ENCODE measurements around the gene POU6F2.

The POU6F2 gene

DNA sequence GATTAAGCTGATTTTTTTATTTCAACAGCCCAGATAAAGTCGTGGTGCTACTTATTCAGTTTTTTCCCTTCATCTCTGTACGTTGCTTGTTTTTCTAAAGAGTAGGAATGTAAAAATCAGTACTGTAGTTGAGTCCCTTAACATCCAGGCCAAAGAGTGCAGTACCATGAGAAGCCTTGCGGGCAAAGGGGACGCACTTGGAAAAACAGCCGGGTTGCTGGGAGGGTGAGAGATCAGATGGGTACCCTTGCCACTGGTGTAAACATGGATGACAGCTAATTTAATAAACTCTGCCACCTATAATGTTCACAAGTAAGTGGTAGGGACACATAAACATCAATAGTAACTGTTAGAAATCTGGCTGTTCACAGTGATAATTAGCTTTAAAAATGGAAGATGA lies 175.9 kb downstream of the POU6F2 start:
- TF ChIP-seq, protein P1, sequence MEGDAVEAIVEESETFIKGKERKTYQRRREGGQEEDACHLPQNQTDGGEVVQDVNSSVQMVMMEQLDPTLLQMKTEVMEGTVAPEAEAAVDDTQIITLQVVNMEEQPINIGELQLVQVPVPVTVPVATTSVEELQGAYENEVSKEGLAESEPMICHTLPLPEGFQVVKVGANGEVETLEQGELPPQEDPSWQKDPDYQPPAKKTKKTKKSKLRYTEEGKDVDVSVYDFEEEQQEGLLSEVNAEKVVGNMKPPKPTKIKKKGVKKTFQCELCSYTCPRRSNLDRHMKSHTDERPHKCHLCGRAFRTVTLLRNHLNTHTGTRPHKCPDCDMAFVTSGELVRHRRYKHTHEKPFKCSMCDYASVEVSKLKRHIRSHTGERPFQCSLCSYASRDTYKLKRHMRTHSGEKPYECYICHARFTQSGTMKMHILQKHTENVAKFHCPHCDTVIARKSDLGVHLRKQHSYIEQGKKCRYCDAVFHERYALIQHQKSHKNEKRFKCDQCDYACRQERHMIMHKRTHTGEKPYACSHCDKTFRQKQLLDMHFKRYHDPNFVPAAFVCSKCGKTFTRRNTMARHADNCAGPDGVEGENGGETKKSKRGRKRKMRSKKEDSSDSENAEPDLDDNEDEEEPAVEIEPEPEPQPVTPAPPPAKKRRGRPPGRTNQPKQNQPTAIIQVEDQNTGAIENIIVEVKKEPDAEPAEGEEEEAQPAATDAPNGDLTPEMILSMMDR (IDR thresholded peaks at IDR 0.05): no peak
- TF ChIP-seq ZFX (IDR thresholded peaks at IDR 0.05; ENCODE audit: borderline replicate concordance): no peak

DNA sequence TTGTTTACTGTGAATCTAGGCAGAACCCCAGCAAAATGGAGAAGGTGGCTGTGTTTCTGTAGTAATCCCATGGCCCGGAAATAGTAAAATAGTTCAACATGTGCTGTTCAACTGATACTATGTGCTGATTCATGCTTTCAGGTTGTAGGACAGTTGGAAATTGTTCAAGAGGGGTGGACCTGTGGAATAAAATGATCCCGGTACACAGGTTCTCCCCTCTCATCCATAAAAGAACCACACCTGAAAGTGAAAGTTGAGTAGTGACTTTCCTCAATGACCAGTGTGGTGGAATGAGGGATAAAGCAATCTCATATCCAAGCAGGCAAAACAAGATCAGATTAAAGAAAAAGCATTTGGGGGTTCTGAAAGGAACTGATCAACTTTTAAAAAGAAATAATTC lies 177.1 kb downstream of the POU6F2 start:
- H3K27ac ChIP-seq: no peak overlapping the region
- TF ChIP-seq, protein P1 (IDR thresholded peaks at IDR 0.05): no peak
- no peak for TF ChIP-seq ZFX (IDR thresholded peaks at IDR 0.05; ENCODE audit: borderline replicate concordance)

More for the DNA sequence above, 175.9 kb downstream of the POU6F2 start:
- H3K27ac ChIP-seq: no peak overlapping the region

DNA sequence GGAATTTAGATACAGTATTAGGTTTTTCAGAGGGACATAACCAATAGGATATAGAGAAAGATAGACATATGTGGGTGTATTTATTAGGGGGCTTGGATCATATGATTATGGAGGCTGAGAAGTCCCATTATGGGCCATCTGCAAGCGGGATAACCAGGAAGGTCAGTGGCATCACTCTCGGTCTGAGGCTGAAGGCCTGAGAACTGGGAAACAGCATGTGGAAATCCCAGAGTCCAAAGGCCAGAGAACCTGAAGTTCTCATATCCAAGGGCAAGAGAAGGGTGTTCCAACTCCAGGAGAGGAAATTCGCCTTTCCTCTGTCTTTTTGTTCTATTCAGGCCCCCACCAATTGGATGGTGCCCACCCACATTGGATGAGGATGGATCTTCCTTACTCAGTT lies 180.7 kb downstream of the POU6F2 start:
- no peak overlapping the region for H3K27ac ChIP-seq
- no peak for TF ChIP-seq ZFX (IDR thresholded peaks at IDR 0.05; ENCODE audit: borderline replicate concordance)
- TF ChIP-seq, protein P1 (IDR thresholded peaks at IDR 0.05): no peak

DNA sequence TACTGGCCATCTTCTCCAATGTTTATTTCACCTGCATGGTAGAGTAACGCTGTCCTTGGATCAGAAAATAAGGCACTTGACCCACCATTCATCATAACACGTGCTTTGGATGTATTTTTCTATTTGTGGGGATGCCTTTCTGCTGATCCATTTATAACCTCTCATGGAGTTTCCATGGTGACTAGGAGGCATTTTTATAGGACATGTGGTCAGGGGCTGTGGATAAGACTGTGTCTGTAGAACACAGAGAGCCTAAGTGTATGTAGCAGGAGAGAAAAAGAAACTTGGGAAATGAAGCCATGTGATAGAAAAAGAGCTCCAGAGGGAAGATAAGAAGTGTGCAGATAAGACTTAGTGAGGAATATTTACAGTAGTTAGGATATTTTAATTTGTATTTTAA lies 184.2 kb downstream of the POU6F2 start:
- H3K27ac ChIP-seq: no peak overlapping the region
- TF ChIP-seq, protein P1 (IDR thresholded peaks at IDR 0.05): no peak
- no peak for TF ChIP-seq ZFX (IDR thresholded peaks at IDR 0.05; ENCODE audit: borderline replicate concordance)

DNA sequence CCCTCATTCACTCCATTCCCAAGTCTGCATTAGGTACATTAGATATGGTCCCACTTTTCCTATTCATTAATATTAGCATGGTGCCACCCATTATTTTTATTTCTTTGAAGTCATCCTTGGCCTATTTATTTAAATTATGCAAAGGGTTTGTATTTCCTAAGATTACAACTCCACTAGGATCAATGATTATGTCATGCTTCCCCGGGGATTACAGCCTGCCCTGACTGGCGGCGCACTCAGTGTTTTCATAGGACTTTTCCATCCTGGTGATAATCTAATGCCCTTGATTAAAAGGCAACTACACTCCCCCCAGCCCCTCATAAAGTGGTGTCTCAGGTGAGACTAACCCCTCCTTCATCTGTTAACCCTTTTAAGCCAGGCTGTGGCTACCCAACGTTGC lies 187.2 kb downstream of the POU6F2 start:
- TF ChIP-seq, protein P1 (IDR thresholded peaks at IDR 0.05): no peak
- TF ChIP-seq ZFX (IDR thresholded peaks at IDR 0.05; ENCODE audit: borderline replicate concordance): no peak
- H3K27ac ChIP-seq: no peak overlapping the region

DNA sequence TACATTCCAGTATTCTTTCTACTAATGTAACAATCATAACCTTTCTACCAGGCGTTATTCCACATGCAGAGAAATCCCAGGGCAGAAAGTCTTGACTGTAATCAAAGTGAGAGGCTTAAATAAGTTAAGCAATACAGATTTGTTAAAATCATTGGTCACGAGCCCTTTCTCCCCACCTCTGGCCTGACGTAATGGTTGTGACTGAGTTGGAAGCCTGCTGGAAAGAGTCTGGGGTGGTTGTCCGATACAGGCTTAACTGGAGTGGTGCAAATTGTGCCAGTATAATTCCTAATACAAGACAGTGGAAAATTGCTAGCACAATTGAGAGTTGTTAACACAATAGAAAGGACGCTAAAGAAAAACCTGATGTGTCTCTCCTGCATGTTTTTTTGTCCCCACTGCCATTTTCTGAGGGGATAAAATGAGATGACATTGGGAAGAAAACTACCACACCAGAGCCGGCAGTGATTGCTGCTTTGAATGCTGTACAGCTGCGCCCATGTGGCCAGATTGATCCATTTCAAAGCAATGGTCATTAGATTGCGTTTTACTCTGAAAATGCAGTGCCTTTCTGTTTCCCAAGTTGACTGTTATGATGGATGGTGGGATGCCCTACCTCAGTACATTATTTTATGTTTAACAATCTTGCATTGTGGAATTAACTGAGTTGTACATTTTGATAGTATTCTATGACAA lies 190.8 kb downstream of the POU6F2 start:
- no peak overlapping the region for H3K27ac ChIP-seq
- no peak for TF ChIP-seq ZFX (IDR thresholded peaks at IDR 0.05; ENCODE audit: borderline replicate concordance)
- TF ChIP-seq, protein P1 (IDR thresholded peaks at IDR 0.05): no peak

DNA sequence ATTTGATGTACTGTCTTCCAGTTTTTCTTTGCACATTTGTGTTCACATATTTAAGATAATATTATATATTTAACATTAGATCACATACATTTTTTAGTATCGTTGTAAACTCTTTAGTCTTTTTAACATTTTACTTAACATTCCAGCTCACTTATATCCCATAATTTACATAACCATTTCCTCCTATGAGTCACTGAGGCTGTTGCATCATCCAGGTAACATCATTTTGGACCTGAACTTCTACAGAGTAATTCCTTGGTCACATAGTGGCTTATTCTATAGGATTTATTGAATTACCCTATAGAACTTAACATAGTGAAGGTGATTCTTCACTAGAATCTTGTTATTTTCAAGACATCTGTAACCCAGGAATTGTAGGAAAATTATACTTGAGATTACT lies 194.4 kb downstream of the POU6F2 start:
- TF ChIP-seq, protein P1 (IDR thresholded peaks at IDR 0.05): no peak
- TF ChIP-seq ZFX (IDR thresholded peaks at IDR 0.05; ENCODE audit: borderline replicate concordance): no peak
- no peak overlapping the region for H3K27ac ChIP-seq

All from 22Rv1 (cell line).